ENCODE measurements around the gene PIGV. TPM values are rescaled to one million over a fixed set of nuclear protein-coding genes. Genes with fewer than 3 reads are reported as not detected.

The PIGV gene
- polyA plus RNA-seq, 1 donor from 2014 or later: 4.7 TPM

DNA sequence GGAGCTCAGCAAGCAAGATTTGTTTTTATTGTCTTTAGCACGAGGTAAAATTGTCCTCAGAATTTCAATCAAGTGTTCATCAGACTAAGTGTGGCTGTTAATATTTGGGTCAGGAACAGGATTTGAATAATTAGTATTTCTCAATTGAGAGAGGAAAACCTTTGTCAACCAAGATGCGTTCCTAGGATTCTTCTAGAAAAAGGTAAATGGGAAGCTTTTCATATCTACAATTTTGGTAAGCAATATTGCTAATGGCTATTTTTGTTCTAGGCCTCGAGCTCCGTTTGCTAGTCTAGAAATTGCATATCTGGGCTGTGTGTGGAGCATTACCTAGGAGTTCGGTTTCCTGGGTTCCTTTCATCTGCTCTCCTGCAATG lies 4.1 kb upstream of the PIGV start:
- no peak overlapping the region for H3K4me2 ChIP-seq (ENCODE audit: low read length)
- no peak overlapping the region for H3K4me3 ChIP-seq (ENCODE audit: low read length)
- no peaks in the 10 kb centered on the region for H3K9me3 ChIP-seq (ENCODE audit: low read length)
- peaks cover 13% of the 10 kb centered on the region for H3K36me3 ChIP-seq (ENCODE audit: insufficient read depth, low read length)
- TF ChIP-seq TAF1 (IDR thresholded peaks at IDR 0.05; ENCODE audit: low read depth) (no peak), EP300 (conservative IDR thresholded peaks at IDR 0.05; ENCODE audit: poor library complexity, severe bottlenecking) (no peak), MXI1 (conservative IDR thresholded peaks at IDR 0.05; ENCODE audit: poor library complexity, severe bottlenecking) (no peak), SMC3 (conservative IDR thresholded peaks at IDR 0.05; ENCODE audit: poor library complexity) (no peak), EZH2 (IDR thresholded peaks at IDR 0.05; ENCODE audit: borderline replicate concordance, insufficient read depth, low read length, poor library complexity, severe bottlenecking) (no peak), POLR2AphosphoS5 (IDR thresholded peaks at IDR 0.05) (no peak), RAD21 (conservative IDR thresholded peaks at IDR 0.05) (no peak)
- TF ChIP-seq, protein P1, sequence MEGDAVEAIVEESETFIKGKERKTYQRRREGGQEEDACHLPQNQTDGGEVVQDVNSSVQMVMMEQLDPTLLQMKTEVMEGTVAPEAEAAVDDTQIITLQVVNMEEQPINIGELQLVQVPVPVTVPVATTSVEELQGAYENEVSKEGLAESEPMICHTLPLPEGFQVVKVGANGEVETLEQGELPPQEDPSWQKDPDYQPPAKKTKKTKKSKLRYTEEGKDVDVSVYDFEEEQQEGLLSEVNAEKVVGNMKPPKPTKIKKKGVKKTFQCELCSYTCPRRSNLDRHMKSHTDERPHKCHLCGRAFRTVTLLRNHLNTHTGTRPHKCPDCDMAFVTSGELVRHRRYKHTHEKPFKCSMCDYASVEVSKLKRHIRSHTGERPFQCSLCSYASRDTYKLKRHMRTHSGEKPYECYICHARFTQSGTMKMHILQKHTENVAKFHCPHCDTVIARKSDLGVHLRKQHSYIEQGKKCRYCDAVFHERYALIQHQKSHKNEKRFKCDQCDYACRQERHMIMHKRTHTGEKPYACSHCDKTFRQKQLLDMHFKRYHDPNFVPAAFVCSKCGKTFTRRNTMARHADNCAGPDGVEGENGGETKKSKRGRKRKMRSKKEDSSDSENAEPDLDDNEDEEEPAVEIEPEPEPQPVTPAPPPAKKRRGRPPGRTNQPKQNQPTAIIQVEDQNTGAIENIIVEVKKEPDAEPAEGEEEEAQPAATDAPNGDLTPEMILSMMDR (IDR thresholded peaks at IDR 0.05; ENCODE audit: poor library complexity, severe bottlenecking): no peak
- TF ChIP-seq, protein P2, sequence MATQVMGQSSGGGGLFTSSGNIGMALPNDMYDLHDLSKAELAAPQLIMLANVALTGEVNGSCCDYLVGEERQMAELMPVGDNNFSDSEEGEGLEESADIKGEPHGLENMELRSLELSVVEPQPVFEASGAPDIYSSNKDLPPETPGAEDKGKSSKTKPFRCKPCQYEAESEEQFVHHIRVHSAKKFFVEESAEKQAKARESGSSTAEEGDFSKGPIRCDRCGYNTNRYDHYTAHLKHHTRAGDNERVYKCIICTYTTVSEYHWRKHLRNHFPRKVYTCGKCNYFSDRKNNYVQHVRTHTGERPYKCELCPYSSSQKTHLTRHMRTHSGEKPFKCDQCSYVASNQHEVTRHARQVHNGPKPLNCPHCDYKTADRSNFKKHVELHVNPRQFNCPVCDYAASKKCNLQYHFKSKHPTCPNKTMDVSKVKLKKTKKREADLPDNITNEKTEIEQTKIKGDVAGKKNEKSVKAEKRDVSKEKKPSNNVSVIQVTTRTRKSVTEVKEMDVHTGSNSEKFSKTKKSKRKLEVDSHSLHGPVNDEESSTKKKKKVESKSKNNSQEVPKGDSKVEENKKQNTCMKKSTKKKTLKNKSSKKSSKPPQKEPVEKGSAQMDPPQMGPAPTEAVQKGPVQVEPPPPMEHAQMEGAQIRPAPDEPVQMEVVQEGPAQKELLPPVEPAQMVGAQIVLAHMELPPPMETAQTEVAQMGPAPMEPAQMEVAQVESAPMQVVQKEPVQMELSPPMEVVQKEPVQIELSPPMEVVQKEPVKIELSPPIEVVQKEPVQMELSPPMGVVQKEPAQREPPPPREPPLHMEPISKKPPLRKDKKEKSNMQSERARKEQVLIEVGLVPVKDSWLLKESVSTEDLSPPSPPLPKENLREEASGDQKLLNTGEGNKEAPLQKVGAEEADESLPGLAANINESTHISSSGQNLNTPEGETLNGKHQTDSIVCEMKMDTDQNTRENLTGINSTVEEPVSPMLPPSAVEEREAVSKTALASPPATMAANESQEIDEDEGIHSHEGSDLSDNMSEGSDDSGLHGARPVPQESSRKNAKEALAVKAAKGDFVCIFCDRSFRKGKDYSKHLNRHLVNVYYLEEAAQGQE (IDR thresholded peaks at IDR 0.05; ENCODE audit: borderline replicate concordance): no peak
- H3F3A ChIP-seq (ENCODE audit: insufficient read depth, low read length, poor library complexity, severe bottlenecking): no peaks in the 10 kb centered on the region
- no peak overlapping the region for H3K27ac ChIP-seq (ENCODE audit: low read length)
- no peak overlapping the region for H3K9ac ChIP-seq (ENCODE audit: low read length)
- H3K9me2 ChIP-seq (ENCODE audit: insufficient read depth, low read length): no peaks in the 10 kb centered on the region
- peaks cover 4% of the 10 kb centered on the region for H3K79me2 ChIP-seq (replicated peaks; ENCODE audit: insufficient read depth, low read length)
- H3K27me3 ChIP-seq (ENCODE audit: insufficient read depth, low read depth, low read length): no peaks in the 10 kb centered on the region
- H4K20me1 ChIP-seq (ENCODE audit: insufficient read depth): no peaks in the 10 kb centered on the region
- no peak overlapping the region for H2AFZ ChIP-seq (ENCODE audit: low read depth, low read length)

DNA sequence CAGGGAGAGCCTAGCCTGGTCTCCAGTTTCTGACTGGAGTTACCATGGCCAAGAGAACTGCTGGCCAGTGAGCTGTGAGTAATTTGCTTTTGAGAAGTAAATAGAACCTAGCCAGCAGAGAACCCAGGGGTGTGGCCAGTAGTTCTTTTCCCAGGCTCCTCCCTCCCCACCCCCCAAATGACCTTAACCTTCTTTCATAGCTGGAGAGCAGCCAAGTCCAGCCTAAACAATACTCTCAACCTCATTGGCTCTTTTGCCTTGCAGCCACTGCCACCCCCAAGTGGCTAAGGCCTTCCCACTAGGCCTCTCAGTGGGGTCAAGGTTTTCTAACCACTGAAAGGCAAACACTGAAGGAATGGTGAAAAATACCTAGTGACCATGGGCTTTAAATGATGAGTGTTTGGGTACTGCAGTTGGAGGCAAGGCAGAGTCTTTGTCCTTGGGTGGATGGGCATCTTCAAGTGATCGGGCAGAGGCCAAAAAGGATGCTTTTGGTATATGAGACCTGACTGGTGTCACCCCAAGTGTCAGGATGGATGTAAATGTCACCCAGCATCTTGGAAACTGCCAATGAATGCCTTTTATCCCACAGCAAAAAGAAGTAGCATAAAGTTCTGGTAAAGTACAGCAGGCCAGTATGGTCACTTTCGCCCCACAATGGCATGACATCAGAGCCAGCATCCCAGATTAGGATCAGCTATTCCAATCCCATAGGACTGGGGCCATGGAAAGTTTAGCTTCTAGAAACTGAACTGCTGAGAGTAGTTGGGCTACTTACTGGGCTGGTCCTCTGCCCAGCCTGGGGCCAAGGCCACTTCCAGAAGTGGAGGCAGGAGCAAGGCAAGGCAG lies 3.5 kb upstream of the PIGV start:
- H2AFZ ChIP-seq (ENCODE audit: low read depth, low read length): no peak overlapping the region
- H3K4me2 ChIP-seq (ENCODE audit: low read length): no peak overlapping the region
- H4K20me1 ChIP-seq (ENCODE audit: insufficient read depth): no peaks in the 10 kb centered on the region
- TF ChIP-seq TAF1 (IDR thresholded peaks at IDR 0.05; ENCODE audit: low read depth): no peak
- TF ChIP-seq, protein P2 (IDR thresholded peaks at IDR 0.05; ENCODE audit: borderline replicate concordance): no peak
- TF ChIP-seq SMC3 (conservative IDR thresholded peaks at IDR 0.05; ENCODE audit: poor library complexity): no peak
- no peak for TF ChIP-seq EZH2 (IDR thresholded peaks at IDR 0.05; ENCODE audit: borderline replicate concordance, insufficient read depth, low read length, poor library complexity, severe bottlenecking)
- TF ChIP-seq, protein P1 (IDR thresholded peaks at IDR 0.05; ENCODE audit: poor library complexity, severe bottlenecking): no peak
- TF ChIP-seq MXI1 (conservative IDR thresholded peaks at IDR 0.05; ENCODE audit: poor library complexity, severe bottlenecking): no peak
- TF ChIP-seq EP300 (conservative IDR thresholded peaks at IDR 0.05; ENCODE audit: poor library complexity, severe bottlenecking): no peak
- TF ChIP-seq POLR2AphosphoS5 (IDR thresholded peaks at IDR 0.05): no peak
- no peak for TF ChIP-seq RAD21 (conservative IDR thresholded peaks at IDR 0.05)
- H3K9me2 ChIP-seq (ENCODE audit: insufficient read depth, low read length): no peaks in the 10 kb centered on the region
- H3K27ac ChIP-seq (ENCODE audit: low read length): no peak overlapping the region
- H3K79me2 ChIP-seq (replicated peaks; ENCODE audit: insufficient read depth, low read length): peaks cover 4% of the 10 kb centered on the region
- H3K27me3 ChIP-seq (ENCODE audit: insufficient read depth, low read depth, low read length): no peaks in the 10 kb centered on the region
- no peaks in the 10 kb centered on the region for H3F3A ChIP-seq (ENCODE audit: insufficient read depth, low read length, poor library complexity, severe bottlenecking)
- no peak overlapping the region for H3K9ac ChIP-seq (ENCODE audit: low read length)
- no peak overlapping the region for H3K4me3 ChIP-seq (ENCODE audit: low read length)
- H3K9me3 ChIP-seq (ENCODE audit: low read length): no peaks in the 10 kb centered on the region
- H3K36me3 ChIP-seq (ENCODE audit: insufficient read depth, low read length): peaks cover 13% of the 10 kb centered on the region
